Thyroid gland (tissue), 4 donors: Measurements from ENCODE around the gene RMI1. TPM values are rescaled to one million over a fixed set of nuclear protein-coding genes. Genes with fewer than 3 reads are reported as not detected.

Experiments used
- DNase-seq, 2 donors: peaks; one replicate each; pipeline ENCODE4 v3.0.0-alpha.2; 2019
- H3K27ac ChIP-seq, 3 donors: fragments of 200-600 bp; sonication (generic); 1 replicate in 2 of 3; 2 replicates in 1 of 3; pipeline ENCODE4 v1.5.1; 2016 to 2019; ENCODE audit warnings: mild to moderate bottlenecking in 1 of 3, moderate library complexity in 1 of 3
- H3K27me3 ChIP-seq: fragments of 200-600 bp; sonication (generic); one replicate; pipeline ENCODE4 v1.5.1; 2019
- H3K36me3 ChIP-seq, 2 donors: fragments of 200-600 bp; sonication (generic); one replicate each; pipeline ENCODE4 v1.5.1; 2016 to 2019
- H3K4me1 ChIP-seq, 2 donors: fragments of 200-600 bp; sonication (generic); one replicate each; pipeline ENCODE4 v1.5.1; 2017 to 2019
- H3K4me3 ChIP-seq, 3 donors: fragments of 200-600 bp; sonication (generic); replicated peaks in 1 of 3; 1 replicate in 2 of 3; 2 replicates in 1 of 3; pipeline ENCODE4 v1.5.1; 2016; ENCODE audit warnings: mild to moderate bottlenecking in 1 of 3
- H3K9me3 ChIP-seq: fragments of 200-600 bp; sonication (generic); one replicate; pipeline ENCODE4 v1.5.1; 2017
- POLR2A ChIP-seq, 2 donors: fragments of 450-650 bp; IDR thresholded peaks; one replicate each; pipeline ENCODE4 v1.6.1; 2017; ENCODE audit warnings: antibody characterized with exemption in 2 of 2, mild to moderate bottlenecking in 2 of 2, moderate library complexity in 1 of 2
- WGBS, 2 donors: methylation state at CpG; one replicate each; pipeline ENCODE4 v1.1.5; 2017; 5-methylcytosine and 5-hydroxymethylcytosine counted together
- intact Hi-C: fragments of 100-400 bp; cut with DNase I; formaldehyde crosslinking; loops from one replicate; pipeline ENCODE4 v1.15.1; 2023
- total RNA-seq, 4 donors: library from RNA; depleted of rRNA; stranded (reverse); fragments of >200 nt; gene quantifications; one replicate each; pipeline ENCODE4 v1.2.3, GENCODE V29; 2016
- TF ChIP-seq, protein P1 (sequence below), 6 experiments: fragments of 200-600 bp in 3 of 6; fragments of 450-650 bp in 3 of 6; sonication (generic) in 3 of 6; IDR thresholded peaks; one replicate each; pipeline ENCODE4 v1.5.1; 2016 to 2019; ENCODE audit warnings: antibody characterized with exemption in 6 of 6, mild to moderate bottlenecking in 2 of 6, inconsistent platforms in 1 of 6, moderate library complexity in 1 of 6

RMI1 gene
- total RNA-seq, 4 donors from 2014 or later: 7.2 to 11.4 (median 9.7) TPM

DNA sequence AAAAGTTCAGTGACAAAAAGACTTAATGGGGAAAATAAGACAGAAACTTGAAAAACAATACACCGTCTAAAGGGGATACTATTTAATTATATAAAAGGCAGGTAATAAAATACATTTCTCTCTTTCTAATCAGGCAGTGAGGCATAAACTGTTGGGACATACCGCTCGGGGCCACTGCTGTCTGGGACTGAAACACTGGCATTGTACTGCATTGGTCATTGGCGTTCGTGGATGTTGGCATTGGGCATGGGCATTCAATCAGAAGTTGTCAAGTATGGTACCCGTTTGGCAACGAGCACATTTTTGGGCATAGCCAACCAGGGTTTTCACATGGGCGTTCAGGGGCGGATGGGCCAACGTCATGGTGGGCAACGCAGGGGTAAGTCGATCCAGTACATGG, 5.3 kb upstream of the RMI1 start:
- no peaks in the 10 kb centered on the region for H3K9me3 ChIP-seq
- H3K4me1 ChIP-seq: peaks cover 0 to 16% of the 10 kb centered on the region in 2 donors
- H3K27ac ChIP-seq: no peak overlapping the region
- intact Hi-C loops: no loop called here
- 88 to 91% methylated on average over 12 of the region's 12 CpGs for WGBS, 2 donors
- peaks cover 71% of the 10 kb centered on the region in 2 donors for H3K36me3 ChIP-seq
- no peak overlapping the region for H3K4me3 ChIP-seq
- DNase-seq: no peak
- H3K27me3 ChIP-seq: no peaks in the 10 kb centered on the region
- TF ChIP-seq, protein P1, sequence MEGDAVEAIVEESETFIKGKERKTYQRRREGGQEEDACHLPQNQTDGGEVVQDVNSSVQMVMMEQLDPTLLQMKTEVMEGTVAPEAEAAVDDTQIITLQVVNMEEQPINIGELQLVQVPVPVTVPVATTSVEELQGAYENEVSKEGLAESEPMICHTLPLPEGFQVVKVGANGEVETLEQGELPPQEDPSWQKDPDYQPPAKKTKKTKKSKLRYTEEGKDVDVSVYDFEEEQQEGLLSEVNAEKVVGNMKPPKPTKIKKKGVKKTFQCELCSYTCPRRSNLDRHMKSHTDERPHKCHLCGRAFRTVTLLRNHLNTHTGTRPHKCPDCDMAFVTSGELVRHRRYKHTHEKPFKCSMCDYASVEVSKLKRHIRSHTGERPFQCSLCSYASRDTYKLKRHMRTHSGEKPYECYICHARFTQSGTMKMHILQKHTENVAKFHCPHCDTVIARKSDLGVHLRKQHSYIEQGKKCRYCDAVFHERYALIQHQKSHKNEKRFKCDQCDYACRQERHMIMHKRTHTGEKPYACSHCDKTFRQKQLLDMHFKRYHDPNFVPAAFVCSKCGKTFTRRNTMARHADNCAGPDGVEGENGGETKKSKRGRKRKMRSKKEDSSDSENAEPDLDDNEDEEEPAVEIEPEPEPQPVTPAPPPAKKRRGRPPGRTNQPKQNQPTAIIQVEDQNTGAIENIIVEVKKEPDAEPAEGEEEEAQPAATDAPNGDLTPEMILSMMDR (IDR thresholded peaks at IDR 0.05): no peak
- TF ChIP-seq POLR2A (IDR thresholded peaks at IDR 0.05): no peak

DNA sequence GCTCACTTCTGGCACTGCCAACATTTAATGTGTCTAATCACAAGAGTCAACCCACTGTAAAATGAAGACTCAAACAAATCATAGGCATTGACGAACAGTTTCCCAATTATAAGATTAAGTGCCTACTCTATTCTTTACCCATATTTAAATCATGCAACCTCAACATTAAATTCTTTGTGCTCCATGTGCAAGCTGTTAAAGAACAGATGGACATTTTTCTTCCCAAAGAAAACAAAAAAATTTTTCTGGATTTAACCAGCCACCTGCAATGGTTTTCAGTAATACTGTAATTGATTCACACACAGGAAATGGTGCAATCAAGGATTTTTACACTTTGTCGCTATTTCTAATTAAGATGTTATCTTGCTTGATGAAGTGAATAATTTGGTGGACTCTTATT, 4.2 kb upstream of the RMI1 start:
- 76 to 77% methylated on average over 2 of the region's 2 CpGs for WGBS, 2 donors
- intact Hi-C loops: no loop called here
- TF ChIP-seq, protein P1 (IDR thresholded peaks at IDR 0.05): no peak
- TF ChIP-seq POLR2A (IDR thresholded peaks at IDR 0.05): no peak
- Histone ChIP-seq H3K4me3 (no peak overlapping the region), H3K9me3 (no peaks in the 10 kb centered on the region), H3K27me3 (no peaks in the 10 kb centered on the region), H3K36me3 (peaks cover 60% of the 10 kb centered on the region in 2 donors), H3K4me1 (peaks cover under 1 to 17% of the 10 kb centered on the region in 2 donors), H3K27ac (no peak overlapping the region)
- no peak for DNase-seq

DNA sequence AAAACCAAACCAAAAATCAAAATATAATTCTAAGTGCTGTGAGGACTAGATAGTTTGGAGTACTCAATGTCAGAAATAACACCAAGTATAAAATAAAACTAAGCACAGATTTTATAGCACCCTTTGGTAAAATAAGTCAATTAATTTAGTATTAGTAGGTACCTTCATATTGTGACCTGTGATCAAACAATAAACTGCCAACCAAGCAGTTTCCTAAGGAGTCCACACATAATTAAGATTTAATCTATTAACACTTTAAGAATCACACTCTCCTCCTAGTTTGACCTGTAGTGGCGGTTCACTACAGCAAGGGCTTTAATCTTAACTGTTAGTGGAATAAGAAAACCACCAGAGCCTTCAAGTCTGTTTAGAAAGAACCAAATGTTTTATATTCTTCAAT, 3.4 kb upstream of the RMI1 start:
- Histone ChIP-seq H3K27ac (peak overlapping the region in 1 of 3 donors; percentile 7), H3K4me3 (no peak overlapping the region), H3K27me3 (no peaks in the 10 kb centered on the region), H3K4me1 (peaks cover 4 to 22% of the 10 kb centered on the region in 2 donors), H3K9me3 (no peaks in the 10 kb centered on the region), H3K36me3 (peaks cover 52% of the 10 kb centered on the region in 2 donors)
- 81 to 94% methylated on average over 1 of the region's 1 CpG for WGBS, 2 donors
- no peak for TF ChIP-seq POLR2A (IDR thresholded peaks at IDR 0.05)
- TF ChIP-seq, protein P1 (IDR thresholded peaks at IDR 0.05): no peak
- intact Hi-C loops: no loop called here
- no peak for DNase-seq

DNA sequence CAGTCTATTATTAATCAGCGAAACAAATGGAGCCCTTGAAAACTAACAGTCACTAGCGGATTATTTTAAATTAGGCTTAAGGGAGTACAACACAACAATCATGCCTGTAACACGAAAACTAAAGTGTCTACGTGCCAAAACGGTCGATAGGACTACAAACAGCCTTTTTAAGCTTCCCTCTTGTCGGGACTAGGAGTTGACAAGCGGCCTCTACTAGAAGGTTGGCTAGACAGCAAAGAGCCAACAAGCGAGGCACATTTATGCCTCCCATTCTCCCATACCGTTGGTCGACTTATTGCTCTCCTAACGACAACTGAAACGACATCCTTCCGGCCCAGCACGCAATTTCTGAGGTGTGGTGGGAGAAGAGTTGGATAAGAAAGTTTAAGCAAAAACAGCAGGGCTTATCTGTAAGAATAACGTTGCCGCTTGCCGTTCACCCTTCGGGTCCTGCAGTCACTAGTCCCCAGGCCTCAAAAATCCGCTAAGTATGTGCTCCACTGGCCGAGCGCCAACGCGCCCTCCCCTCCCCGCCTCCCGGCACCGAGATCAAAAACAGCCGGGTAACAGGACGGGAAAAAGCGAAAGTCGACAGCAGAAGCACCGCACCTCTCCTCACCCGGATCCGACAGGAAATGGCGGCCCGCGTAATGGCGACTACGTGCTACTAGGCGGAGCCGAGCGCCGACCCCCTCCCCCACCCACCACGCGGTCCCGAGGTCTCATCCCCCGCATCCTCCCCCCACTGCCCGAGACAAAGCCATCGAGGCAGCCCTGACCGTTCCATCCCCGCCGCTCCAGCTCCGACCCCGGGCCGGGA, 1.4 kb upstream of the RMI1 start:
- 0 to 1% methylated on average over 28 to 46 of the region's 55 CpGs for WGBS, 2 donors
- intact Hi-C loops: no loop called here
- peak; percentile 79 to 82 for DNase-seq
- Histone ChIP-seq H3K4me1 (peaks cover 4 to 22% of the 10 kb centered on the region in 2 donors), H3K27ac (peak overlapping the region; percentile 94 to 100 (median 98)), H3K4me3 (peak overlapping the region; percentile 74 to 91 (median 88)), H3K9me3 (no peaks in the 10 kb centered on the region), H3K27me3 (no peaks in the 10 kb centered on the region), H3K36me3 (peaks cover 32% of the 10 kb centered on the region in 2 donors)
- TF ChIP-seq POLR2A (IDR thresholded peaks at IDR 0.05): no peak
- TF ChIP-seq, protein P1 (IDR thresholded peaks at IDR 0.05): no peak

DNA sequence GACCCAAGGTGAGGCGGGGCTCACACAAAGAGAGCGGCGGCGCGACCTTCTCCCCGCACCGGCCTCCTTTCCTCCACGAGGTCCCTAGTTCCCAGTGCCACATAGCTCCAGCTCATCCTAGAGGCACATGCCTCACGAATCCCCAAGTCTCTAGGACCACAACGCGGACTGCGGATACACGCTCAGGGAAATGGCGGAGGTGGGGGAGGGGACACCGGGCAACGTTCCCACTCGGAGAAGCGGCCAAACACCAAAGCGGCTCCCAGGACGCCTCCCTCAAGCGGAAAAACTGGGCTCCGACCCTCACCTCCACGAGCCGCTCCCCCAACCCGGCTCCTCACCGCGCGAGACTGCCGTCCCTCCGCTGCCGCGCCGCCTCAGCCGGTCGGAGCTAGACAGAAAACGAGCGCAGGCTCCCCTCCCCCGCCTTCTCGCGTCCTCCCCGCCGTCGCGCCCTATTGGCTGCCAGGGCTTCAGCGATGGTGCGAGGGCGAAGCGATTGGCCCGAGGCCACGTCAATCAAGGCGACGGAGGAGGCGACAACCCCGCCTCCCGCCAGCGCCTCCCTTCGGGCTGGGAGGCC, 702 bp upstream of the RMI1 start, which contains the start of gene HNRNPK:
Gene HNRNPK, minus strand, starts transcription at position 404 of the 583 bp plus-strand sequence. CDS start 1,963 bp downstream, outside the sequence.
- H3K4me1 ChIP-seq: peaks cover 4 to 22% of the 10 kb centered on the region in 2 donors

More for the DNA sequence above, 702 bp upstream of the RMI1 start, which contains the start of gene HNRNPK:
- no peaks in the 10 kb centered on the region for H3K27me3 ChIP-seq
- no peaks in the 10 kb centered on the region for H3K9me3 ChIP-seq
- TF ChIP-seq POLR2A (IDR thresholded peaks at IDR 0.05): peak; percentile 82 to 90
- TF ChIP-seq, protein P1 (IDR thresholded peaks at IDR 0.05): no peak
- DNase-seq: peak; percentile 98 to 99
- peak within 1 kb of the TSS; percentile 94 to 100 (median 98) for H3K27ac ChIP-seq
- WGBS, 2 donors: 2 to 4% methylated on average over 9 to 20 of the region's 57 CpGs
- H3K36me3 ChIP-seq: peaks cover 25% of the 10 kb centered on the region in 2 donors
- intact Hi-C loops: no loop called here
- peak within 1 kb of the TSS; percentile 74 to 91 (median 88) for H3K4me3 ChIP-seq
